Neural cell (in vitro differentiated cells): Measurements from ENCODE around the gene TIAM1.

Experiments used
- CTCF ChIP-seq: fragments of 450-650 bp; IDR thresholded peaks from 2 replicates; pipeline ENCODE4 v1.5.1; 2014; ENCODE audit warnings: antibody characterized with exemption, mild to moderate bottlenecking, moderate library complexity; ENCODE audit not compliant: poor library complexity, severe bottlenecking
- EP300 ChIP-seq: fragments of 450-650 bp; conservative IDR thresholded peaks from 2 replicates; pipeline ENCODE4 v1.6.1; 2014; ENCODE audit warnings: antibody characterized with exemption, mild to moderate bottlenecking, moderate library complexity; ENCODE audit not compliant: poor library complexity, severe bottlenecking
- EZH2 ChIP-seq: fragments of 200-600, 300-800 bp; shearing (Covaris generic), sonication (generic); IDR thresholded peaks from 2 replicates; pipeline ENCODE4 v1.6.1; 2014; ENCODE audit warnings: antibody characterized with exemption, low read length, borderline replicate concordance, mild to moderate bottlenecking; ENCODE audit not compliant: insufficient read depth, poor library complexity, severe bottlenecking
- POLR2AphosphoS5 ChIP-seq: IDR thresholded peaks from 2 replicates; pipeline ENCODE4 v1.6.1; 2012
- RAD21 ChIP-seq: fragments of 450-650 bp; conservative IDR thresholded peaks from 2 replicates; pipeline ENCODE4 v1.6.1; 2014; ENCODE audit warnings: antibody characterized with exemption, mild to moderate bottlenecking, moderate library complexity
- REST ChIP-seq: IDR thresholded peaks from 2 replicates; pipeline ENCODE4 v1.6.1; 2012; ENCODE audit warnings: borderline replicate concordance
- SMC3 ChIP-seq: fragments of 450-650 bp; conservative IDR thresholded peaks from 2 replicates; pipeline ENCODE4 v1.6.1; 2014; ENCODE audit warnings: antibody characterized with exemption, mild to moderate bottlenecking, moderate library complexity; ENCODE audit not compliant: poor library complexity
- TAF1 ChIP-seq: IDR thresholded peaks from 2 replicates; pipeline ENCODE4 v1.6.1; 2012; ENCODE audit warnings: low read depth

GRCh38 chr21:31072533-31072932 lies 271.5 kb downstream of the TIAM1 start:
- TF ChIP-seq CTCF (no peak), SMC3 (no peak), POLR2AphosphoS5 (no peak), REST (no peak), TAF1 (no peak), EZH2 (no peak), EP300 (no peak), RAD21 (no peak)
